Mononuclear cell (primary cell): ENCODE results near the gene ESX1. TPM values are rescaled to one million over a fixed set of nuclear protein-coding genes. Genes with fewer than 3 reads are reported as not detected.
"Not testable (repeated sequence)": the region's sequence is repeated elsewhere in the genome, so short reads cannot be mapped to it uniquely, and the experiment has no call there.

ENCODE experiments used
- H3K27me3 ChIP-seq: 2 replicates; pipeline ENCODE4 v1.6.0; 2011; ENCODE audit warnings: low read length, control low read depth; ENCODE audit not compliant: insufficient read depth
- H3K4me1 ChIP-seq: 2 replicates; pipeline ENCODE4 v1.5.1; 2011; ENCODE audit warnings: mild to moderate bottlenecking, low read length, control low read depth; ENCODE audit not compliant: insufficient read depth
- H3K4me3 ChIP-seq: 2 replicates; pipeline ENCODE4 v1.5.1; 2011; ENCODE audit warnings: mild to moderate bottlenecking, low read length, moderate library complexity
- H3K9me3 ChIP-seq: 2 replicates; pipeline ENCODE4 v1.5.1; 2011; ENCODE audit warnings: low read depth, mild to moderate bottlenecking, control low read depth, low read length
- total RNA-seq: library from RNA; depleted of rRNA; stranded (reverse); fragments of >200 nt; gene quantifications from one replicate; pipeline ENCODE4 v1.2.3, GENCODE V29; 2012

Gene ESX1
- total RNA-seq, result not detected

DNA sequence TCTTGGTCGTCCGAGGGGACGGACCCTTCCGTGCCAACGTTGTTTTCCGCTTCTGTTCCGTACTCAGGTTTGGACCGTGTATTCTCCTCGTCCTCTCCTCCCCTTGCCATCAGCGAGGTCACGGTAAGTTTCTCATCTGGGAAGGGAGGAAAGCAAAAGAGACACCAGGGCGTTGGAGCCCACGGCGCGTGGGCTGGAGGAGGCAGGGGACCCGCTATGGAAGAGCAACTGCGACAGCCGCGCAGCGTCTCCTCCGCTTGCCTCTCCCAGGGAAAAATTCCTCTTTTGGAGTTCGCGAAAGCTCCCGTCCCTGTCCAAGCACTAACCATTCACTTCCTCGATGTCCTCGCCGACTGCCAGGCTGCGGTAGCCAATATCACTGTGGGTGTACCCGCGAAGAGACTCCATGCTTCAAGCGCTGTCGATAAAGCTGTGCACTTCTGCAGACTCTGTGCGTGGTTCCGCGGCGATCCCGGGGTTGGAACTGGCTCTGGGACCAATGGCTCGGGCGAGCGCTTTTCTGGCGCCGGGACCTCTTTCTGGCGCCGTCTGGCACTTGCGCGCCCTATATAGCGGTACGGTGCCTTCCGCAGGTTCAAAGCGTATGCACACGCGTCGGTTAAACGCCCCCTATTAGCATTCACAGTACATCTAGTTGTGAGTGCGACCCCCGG lies at the start of gene ESX1:
Gene ESX1, minus strand, starts transcription at position 492 of the 674 bp plus-strand sequence. Its CDS starts 84 bp downstream, at position 408.
- Histone ChIP-seq H3K4me3 (no peak within 1 kb of the TSS), H3K27me3 (peaks cover 21% of the 10 kb centered on the region), H3K4me1 (no peaks in the 10 kb centered on the region), H3K9me3 (no peaks in the 10 kb centered on the region)

DNA sequence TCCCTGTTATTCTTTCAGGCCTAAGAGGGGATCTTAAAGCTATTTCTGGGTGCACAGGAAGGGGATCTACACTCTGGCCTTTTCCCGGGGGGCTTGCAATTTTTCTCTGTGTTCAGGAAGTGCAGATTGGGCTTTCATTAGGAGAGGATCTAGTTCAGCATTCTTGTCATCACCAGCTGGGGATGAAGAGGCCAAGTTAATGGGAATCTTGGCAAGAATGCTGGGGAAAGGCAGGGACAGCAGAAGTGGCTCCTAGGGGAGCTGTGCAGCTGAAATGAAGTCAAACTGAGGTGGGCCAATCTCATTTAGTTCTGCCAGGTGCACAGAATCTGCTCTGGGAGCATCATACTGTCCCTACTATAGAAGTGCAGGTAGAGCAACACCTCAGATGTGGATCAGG lies 40.9 kb upstream of the ESX1 start:
- Histone ChIP-seq H3K9me3 (no peaks in the 10 kb centered on the region), H3K4me3 (no peak overlapping the region), H3K27me3 (no peaks in the 10 kb centered on the region), H3K4me1 (no peaks in the 10 kb centered on the region)

DNA sequence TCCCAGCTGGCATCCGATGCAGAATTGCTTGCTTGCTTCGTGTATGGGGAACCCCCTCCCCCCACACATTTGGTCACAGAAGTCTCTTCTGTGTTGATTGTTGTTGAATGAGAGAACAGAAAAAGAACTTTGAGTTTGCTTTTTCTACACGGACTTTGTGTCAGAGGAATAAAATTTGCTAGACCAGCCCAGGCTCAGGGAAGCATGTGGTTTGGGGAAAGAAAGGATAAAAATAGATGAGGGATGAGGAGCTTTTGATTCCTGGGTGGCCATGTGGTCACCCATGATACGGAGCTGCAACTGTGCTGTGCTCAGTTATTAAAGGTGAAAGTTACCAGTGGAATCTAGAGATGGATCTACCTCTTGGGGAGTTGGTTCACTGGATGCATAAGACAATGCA lies 34.2 kb upstream of the ESX1 start:
- H3K9me3 ChIP-seq, result no peaks in the 10 kb centered on the region
- H3K4me1 ChIP-seq, result no peaks in the 10 kb centered on the region
- H3K27me3 ChIP-seq, result no peaks in the 10 kb centered on the region
- no peak overlapping the region for H3K4me3 ChIP-seq

GRCh38 chrX:104288269-104288668 lies 33.5 kb upstream of the ESX1 start:
- no peaks in the 10 kb centered on the region for H3K4me1 ChIP-seq
- H3K27me3 ChIP-seq, result no peaks in the 10 kb centered on the region
- no peaks in the 10 kb centered on the region for H3K9me3 ChIP-seq
- no peak overlapping the region for H3K4me3 ChIP-seq

GRCh38 chrX:104285201-104285600 lies 30.5 kb upstream of the ESX1 start:
- no peaks in the 10 kb centered on the region for H3K27me3 ChIP-seq
- H3K4me1 ChIP-seq, result no peaks in the 10 kb centered on the region
- no peaks in the 10 kb centered on the region for H3K9me3 ChIP-seq
- H3K4me3 ChIP-seq, result no peak overlapping the region

- Histone ChIP-seq H3K9me3 (no peaks in the 10 kb centered on the region), H3K27me3 (no peaks in the 10 kb centered on the region), H3K4me1 (no peaks in the 10 kb centered on the region), H3K4me3 (no peak overlapping the region)
Observed at GRCh38 chrX:104284507-104284906, 29.8 kb upstream of the ESX1 start.

DNA sequence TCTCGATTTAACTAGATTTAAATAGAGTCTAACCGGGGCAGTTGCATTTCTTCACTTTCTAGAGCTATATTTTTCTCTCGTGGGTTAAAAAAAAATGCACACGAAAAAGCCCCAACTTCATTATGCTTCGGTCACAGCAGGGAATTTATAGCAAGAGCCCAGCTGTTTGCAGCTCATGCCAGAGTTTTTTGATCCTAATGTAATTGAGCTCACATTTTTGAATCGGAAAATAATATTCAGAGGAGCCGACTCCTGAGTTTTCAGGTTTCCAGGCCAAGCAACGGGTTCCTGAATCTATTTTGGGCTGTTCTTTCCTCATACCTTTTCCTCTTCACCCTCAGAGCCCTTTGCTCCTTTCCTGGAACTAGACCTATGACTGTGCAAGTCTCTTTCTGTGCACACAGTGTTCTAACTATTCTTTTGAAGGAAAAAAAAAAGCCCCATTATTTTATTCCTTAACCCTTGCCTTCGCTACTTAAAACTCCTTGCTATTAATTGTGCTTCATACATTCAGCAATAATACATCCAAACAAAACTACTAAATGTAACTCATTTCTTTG lies 27.5 kb upstream of the ESX1 start:
- no peak overlapping the region for H3K4me3 ChIP-seq
- no peaks in the 10 kb centered on the region for H3K9me3 ChIP-seq
- no peaks in the 10 kb centered on the region for H3K27me3 ChIP-seq
- no peaks in the 10 kb centered on the region for H3K4me1 ChIP-seq

- H3K4me3 ChIP-seq, result no peak overlapping the region
- no peaks in the 10 kb centered on the region for H3K27me3 ChIP-seq
- no peaks in the 10 kb centered on the region for H3K9me3 ChIP-seq
- H3K4me1 ChIP-seq, result no peaks in the 10 kb centered on the region
Observed at GRCh38 chrX:104281564-104281963, 26.8 kb upstream of the ESX1 start.

DNA sequence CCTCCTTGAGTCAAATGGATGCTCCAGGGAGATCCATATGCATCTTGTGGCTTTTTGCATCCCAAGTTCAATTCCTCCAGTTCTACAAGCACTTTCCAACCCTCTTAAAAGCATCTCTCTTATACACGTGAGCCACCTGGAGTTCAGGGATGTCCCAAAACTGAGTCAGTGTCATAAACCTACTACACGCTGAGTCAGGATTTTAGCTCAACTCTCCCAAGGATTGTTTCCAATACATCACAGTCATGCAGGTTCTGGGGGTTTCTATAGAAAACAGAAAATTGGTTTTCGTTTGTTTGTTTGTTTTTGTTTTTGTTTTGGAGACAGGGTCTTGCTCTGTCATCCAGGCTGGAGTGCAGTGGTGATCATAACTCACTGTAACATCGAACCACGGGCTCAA lies 25.9 kb upstream of the ESX1 start:
- H3K27me3 ChIP-seq, result no peaks in the 10 kb centered on the region

GRCh38 chrX:104270916-104271512 lies 16.3 kb upstream of the ESX1 start:
- no peaks in the 10 kb centered on the region for H3K4me1 ChIP-seq
- H3K27me3 ChIP-seq, result no peaks in the 10 kb centered on the region
- no peaks in the 10 kb centered on the region for H3K9me3 ChIP-seq
- no peak overlapping the region for H3K4me3 ChIP-seq

More for the DNA sequence above, 25.9 kb upstream of the ESX1 start:
- Histone ChIP-seq H3K9me3 (no peaks in the 10 kb centered on the region), H3K4me3 (no peak overlapping the region), H3K4me1 (no peaks in the 10 kb centered on the region)

DNA sequence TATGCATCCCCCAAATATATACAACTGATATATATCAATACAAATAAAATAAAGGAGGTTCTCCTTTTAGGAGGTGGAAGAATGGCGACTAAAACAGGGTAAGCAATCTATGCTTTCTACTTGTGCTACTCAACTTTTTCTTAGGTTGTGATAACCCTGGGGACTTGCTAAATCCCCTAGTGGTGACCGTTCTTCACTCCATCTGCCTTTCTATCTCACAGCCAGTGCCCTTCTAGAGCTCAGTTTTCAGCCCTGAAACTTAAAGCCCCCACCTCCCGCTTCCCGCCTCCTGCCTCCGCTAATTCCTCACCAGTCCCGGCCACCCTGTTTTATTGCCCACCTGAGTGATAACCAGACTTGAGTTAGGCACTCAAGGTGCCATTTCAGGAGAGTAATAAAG lies 15.5 kb upstream of the ESX1 start:
- Histone ChIP-seq H3K9me3 (no peaks in the 10 kb centered on the region), H3K4me3 (no peak overlapping the region), H3K4me1 (no peaks in the 10 kb centered on the region), H3K27me3 (no peaks in the 10 kb centered on the region)

DNA sequence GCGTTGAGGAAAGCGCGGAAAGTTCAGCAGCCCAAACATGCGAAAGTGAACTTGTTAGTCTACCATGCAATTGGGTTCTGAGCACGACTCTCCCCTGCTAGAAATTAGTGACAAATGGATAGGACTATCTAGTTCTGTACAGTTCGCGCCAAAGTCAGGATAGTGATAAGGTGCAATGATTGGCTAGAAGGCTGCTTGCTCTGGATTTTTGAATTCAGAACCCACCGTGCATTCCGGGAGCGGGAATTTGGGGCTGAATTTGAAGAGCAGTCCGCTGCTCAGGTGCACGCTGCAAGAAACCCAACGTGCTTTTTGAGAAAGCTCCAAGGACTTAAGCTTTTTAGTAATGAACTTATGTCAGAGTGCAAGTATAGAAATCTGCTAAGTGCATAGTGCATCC lies 732 bp upstream of the ESX1 start:
- H3K9me3 ChIP-seq, result no peaks in the 10 kb centered on the region
- H3K27me3 ChIP-seq, result peaks cover 21% of the 10 kb centered on the region
- no peak overlapping the region for H3K4me3 ChIP-seq
- no peaks in the 10 kb centered on the region for H3K4me1 ChIP-seq

- Histone ChIP-seq H3K4me1 (no peaks in the 10 kb centered on the region), H3K4me3 (no peak overlapping the region), H3K9me3 (no peaks in the 10 kb centered on the region), H3K27me3 (peaks cover 21% of the 10 kb centered on the region)
Observed at GRCh38 chrX:104253567-104254441, 929 bp downstream of the ESX1 start.

DNA sequence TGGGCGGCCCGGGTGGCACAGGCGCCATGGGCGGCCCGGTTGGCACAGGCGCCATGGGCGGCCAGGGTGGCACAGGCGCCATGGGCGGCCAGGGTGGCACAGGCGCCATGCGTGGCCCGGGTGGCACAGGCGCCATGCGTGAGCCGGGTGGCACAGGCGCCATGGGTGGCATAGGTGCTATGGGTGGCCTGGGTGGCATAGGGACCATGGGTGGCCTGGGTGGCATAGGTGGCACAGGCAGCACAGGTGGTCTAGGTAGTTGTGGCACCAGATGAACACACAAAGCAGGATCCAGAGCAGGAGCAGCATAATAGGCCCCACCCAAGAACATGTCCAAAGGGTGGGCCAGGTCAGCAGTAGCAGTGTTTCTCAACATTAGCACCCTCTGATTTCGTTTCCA lies 4.3 kb downstream of the ESX1 start:
- Histone ChIP-seq H3K9me3 (no peaks in the 10 kb centered on the region), H3K4me1 (no peaks in the 10 kb centered on the region), H3K27me3 (peaks cover 18% of the 10 kb centered on the region), H3K4me3 (no peak overlapping the region)

DNA sequence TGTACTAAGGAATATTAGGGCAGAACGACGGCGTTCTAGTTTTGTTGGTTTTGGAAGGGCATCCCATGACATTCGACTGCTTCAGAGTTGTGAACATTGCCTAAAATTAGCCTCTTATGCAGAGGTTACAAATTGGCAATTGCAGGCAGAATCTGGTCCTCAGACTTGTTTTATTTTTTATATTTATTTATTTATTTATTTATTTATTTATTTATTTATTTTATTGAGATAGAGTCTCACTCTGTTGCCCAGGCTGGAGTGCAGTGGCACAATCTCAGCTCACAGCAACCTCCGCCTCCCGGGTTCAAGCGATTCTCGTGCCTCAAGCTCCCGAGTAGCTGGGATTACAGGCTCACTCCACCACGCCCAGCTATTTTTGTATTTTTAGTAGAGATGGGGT lies 24.7 kb downstream of the ESX1 start:
- H3K27me3 ChIP-seq, H3K4me1 ChIP-seq, H3K9me3 ChIP-seq, H3K4me3 ChIP-seq: not testable (repeated sequence)
